NCI-H748 treated with DMSO at 0.1 percent for 48 hours (cell line): ENCODE measurements around the gene RNU4-1.

ENCODE experiments used
- DNase-seq: peaks from one replicate; lab custom pipeline; 2025; lab: John Stamatoyannopoulos, UW

RNU4-1 gene

GRCh38 chr12:120290609-120291305 lies 2.3 kb downstream of the RNU4-1 start:
- peak; percentile 36 for DNase-seq

- no peak for DNase-seq
Measured at GRCh38 chr12:120287491-120287890, 5.5 kb downstream of the RNU4-1 start.

GRCh38 chr12:120286768-120287490 lies 6.1 kb downstream of the RNU4-1 start:
- no peak for DNase-seq

GRCh38 chr12:120284381-120284780 lies 8.7 kb downstream of the RNU4-1 start:
- no peak for DNase-seq

GRCh38 chr12:120283318-120283717 lies 9.7 kb downstream of the RNU4-1 start:
- DNase-seq: no peak

- no peak for DNase-seq
Measured at GRCh38 chr12:120278137-120279069, 14.6 kb downstream of the RNU4-1 start.

GRCh38 chr12:120276734-120277133 lies 16.3 kb downstream of the RNU4-1 start:
- no peak for DNase-seq

- no peak for DNase-seq
Measured at GRCh38 chr12:120267736-120268135, 25.3 kb downstream of the RNU4-1 start.

GRCh38 chr12:120266180-120266870 lies 26.7 kb downstream of the RNU4-1 start:
- no peak for DNase-seq

GRCh38 chr12:120265473-120266179 lies 27.4 kb downstream of the RNU4-1 start, which contains the start of gene PXN:
TSS of gene PXN (minus strand) at chr12:120265730. CDS start at chr12:120265629, 101 bp downstream.
- peak; percentile 66 for DNase-seq

GRCh38 chr12:120264904-120265472 lies 28.0 kb downstream of the RNU4-1 start:
- no peak for DNase-seq

GRCh38 chr12:120264086-120264903 lies 28.7 kb downstream of the RNU4-1 start:
- DNase-seq: no peak

GRCh38 chr12:120263748-120264085 lies 29.3 kb downstream of the RNU4-1 start:
- no peak for DNase-seq

GRCh38 chr12:120262852-120263747 lies 29.9 kb downstream of the RNU4-1 start:
- DNase-seq: no peak

- no peak for DNase-seq
Measured at GRCh38 chr12:120261951-120262851, 30.8 kb downstream of the RNU4-1 start.

- DNase-seq: no peak
Measured at GRCh38 chr12:120260607-120261006, 32.4 kb downstream of the RNU4-1 start.

- no peak for DNase-seq
Measured at GRCh38 chr12:120259418-120260202, 33.4 kb downstream of the RNU4-1 start.
